Measurements from ENCODE around the gene MSANTD2.

Gene MSANTD2

GRCh38 chr11:124752471-124753102 lies 47.6 kb downstream of the MSANTD2 start:
- DNase-seq = peak in 3 of 4 experiments; percentile 56 to 65 (median 57)

GRCh38 chr11:124751741-124752470 lies 48.3 kb downstream of the MSANTD2 start, which contains the start of gene VSIG2:
VSIG2 (minus strand) TSS chr11:124752255; CDS start chr11:124752137, 118 bp downstream.
- DNase-seq = no peak

DNA sequence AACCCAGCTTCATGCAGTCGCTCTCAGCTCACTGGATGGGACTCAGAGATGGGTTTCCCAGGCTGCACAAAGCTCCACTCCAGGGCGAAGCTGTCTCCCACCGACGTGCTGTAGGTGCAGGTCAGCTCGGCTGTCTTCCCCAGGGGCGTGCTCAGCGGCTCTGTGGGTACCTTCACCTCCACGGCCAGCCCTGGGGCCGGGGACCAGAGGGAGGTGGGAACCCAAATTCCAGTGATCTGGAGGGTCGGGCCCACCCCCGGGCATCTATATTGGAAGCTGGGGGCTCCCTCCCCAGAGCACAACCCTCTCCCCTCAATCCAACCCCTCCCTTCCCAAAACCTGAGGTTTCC lies 48.8 kb downstream of the MSANTD2 start:
- no peak for DNase-seq

- DNase-seq = peak in 1 of 4 experiments; percentile 37
These were observed 50.3 kb downstream of the MSANTD2 start for GRCh38 chr11:124749912-124750311.

DNA sequence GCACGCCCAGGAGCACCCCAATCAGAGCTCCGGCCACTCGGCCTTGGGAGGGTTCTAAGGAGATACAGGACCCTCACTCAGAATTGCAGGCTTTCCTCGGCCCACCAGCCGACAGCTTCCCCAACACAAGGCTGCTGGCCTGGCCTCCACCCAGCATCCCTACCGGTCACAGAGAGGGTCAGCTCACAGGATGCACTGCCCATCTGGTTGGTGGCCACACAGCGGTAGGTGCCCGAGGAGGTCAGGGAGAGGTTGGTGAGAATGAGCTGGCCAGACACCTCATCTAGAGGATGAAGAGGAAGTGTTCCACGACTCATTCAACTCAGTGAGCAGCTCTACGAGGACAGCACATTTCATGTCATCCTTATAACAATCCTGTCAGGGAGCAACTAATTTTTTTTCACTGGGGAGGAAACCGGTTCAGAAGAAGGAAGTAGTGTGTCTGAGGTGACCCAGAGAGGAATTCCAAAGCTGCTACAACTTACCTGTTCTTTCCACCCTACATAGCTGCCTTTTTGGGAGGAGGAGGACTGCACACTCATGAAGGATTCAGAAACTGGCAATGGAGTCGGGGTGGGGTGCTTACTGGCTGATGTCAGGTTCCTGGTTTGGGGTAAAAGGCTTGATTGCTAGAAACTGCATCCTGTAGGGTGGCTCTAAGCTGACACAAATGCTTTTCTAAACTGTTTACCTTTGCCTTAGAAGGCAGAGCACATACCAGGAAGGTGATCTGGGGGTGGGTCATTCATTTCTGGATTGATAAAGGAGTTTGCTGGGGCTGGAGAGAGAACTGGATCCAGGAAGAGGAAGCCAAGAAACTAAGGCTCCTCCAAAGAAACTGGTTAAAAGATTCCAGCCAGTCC lies 51.5 kb downstream of the MSANTD2 start:
- peak in 3 of 4 experiments; percentile 43 to 52 (median 45) for DNase-seq

DNA sequence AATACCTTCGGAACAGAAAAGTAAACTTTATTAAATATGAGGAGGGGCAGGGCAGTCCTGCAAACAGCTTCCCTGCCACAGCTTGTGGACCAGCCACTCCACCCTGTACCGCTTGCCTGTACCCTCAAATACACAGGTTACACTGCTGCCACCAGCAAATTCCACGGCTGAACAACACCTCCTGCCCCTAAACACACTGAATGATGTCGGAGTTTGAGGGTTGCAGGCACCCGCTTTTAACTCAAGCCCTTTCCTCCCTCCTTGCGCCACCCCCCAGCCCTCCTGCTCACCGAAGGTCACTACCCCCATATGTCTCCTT lies 52.1 kb downstream of the MSANTD2 start:
- DNase-seq = no peak

DNA sequence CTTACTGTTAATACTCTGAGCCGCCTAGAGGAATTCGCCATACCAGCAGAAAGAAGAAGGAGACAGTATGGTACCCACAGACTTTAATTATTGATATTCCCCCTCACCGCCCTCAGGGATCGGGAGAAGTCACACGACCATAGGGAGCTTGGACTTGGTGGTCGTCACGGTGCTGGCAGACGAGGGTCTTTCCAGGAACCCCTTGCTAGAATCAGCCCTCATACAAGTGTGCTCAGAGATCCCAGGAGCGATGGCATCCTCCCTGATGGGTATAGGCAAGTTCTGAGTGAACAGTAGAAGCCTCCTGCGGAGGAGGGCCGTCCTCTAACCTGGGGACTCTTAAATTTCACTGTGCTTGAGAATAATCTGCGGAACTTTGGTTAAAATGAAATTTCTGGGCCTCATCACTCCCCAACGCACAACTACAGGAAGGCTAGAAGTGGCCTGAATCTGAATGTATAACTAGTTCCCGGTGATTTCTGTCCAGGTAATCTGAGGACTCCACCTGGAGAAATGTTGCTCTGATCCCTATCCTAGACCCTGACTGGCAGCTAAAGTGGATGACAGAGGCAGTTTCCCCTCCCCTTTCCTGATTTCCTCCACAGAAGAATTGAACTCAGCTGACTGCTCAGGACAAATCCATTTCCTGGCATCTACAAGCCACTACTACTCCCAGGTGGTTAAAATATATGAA lies 52.7 kb downstream of the MSANTD2 start:
- DNase-seq = no peak

GRCh38 chr11:124746621-124747243 lies 53.5 kb downstream of the MSANTD2 start:
- DNase-seq = peak; percentile 64 to 86 (median 82)

- peak in 2 of 4 experiments; percentile 26 to 35 for DNase-seq
These were observed 54.2 kb downstream of the MSANTD2 start for GRCh38 chr11:124745835-124746620.

DNA sequence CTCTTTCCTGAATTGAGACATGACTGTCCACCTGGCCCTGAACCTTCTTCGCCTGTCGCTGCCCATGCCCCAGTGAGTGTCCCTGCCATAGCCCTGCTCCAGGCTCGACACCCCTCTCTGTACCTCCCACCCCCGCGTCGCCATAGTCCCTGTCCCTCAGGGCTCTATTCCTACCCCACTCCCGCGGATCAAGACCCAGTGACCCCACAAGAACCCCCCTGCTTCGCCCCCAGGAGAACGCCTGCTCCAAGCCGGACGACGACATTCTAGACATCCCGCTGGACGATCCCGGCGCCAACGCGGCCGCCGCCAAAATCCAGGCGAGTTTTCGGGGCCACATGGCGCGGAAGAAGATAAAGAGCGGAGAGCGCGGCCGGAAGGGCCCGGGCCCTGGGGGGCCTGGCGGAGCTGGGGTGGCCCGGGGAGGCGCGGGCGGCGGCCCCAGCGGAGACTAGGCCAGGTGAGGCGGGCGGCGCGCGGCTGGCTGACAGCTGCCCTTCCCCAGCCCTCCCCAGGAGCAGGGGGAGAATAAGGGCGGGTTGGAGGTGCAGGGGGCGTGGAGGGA lies 54.9 kb downstream of the MSANTD2 start:
- no peak for DNase-seq

- DNase-seq = no peak
These were observed 57.2 kb downstream of the MSANTD2 start for GRCh38 chr11:124743050-124743449.

- no peak for DNase-seq
These were observed 57.7 kb downstream of the MSANTD2 start for GRCh38 chr11:124742555-124742954.

- DNase-seq = peak; percentile 68 to 84 (median 82)
These were observed 59.8 kb downstream of the MSANTD2 start for GRCh38 chr11:124740277-124740882.

GRCh38 chr11:124739479-124740276 lies 60.5 kb downstream of the MSANTD2 start, which contains the start of gene NRGN:
NRGN (plus strand) TSS chr11:124739942; CDS start chr11:124740085, 143 bp downstream.
- peak; percentile 80 to 92 (median 88) for DNase-seq

- DNase-seq = no peak
These were observed 61.3 kb downstream of the MSANTD2 start for GRCh38 chr11:124738713-124739478.

- DNase-seq = peak in 2 of 4 experiments; percentile 41 to 42
These were observed 62.4 kb downstream of the MSANTD2 start for GRCh38 chr11:124737638-124738305.

GRCh38 chr11:124736736-124737135 lies 63.5 kb downstream of the MSANTD2 start:
- peak; percentile 57 to 73 (median 70) for DNase-seq

- peak; percentile 43 to 78 (median 68) for DNase-seq
These were observed 68.0 kb downstream of the MSANTD2 start for GRCh38 chr11:124732230-124732629.

Data from suppressor macrophage (primary cell).